ENCODE measurements around the gene SKAP1. TPM values are rescaled to one million over a fixed set of nuclear protein-coding genes. Genes with fewer than 3 reads are reported as not detected.

The SKAP1 gene
- total and polyA plus RNA-seq, 4 donors, result 0.84 to 3.6 (median 3.1) TPM; not detected in 1

DNA sequence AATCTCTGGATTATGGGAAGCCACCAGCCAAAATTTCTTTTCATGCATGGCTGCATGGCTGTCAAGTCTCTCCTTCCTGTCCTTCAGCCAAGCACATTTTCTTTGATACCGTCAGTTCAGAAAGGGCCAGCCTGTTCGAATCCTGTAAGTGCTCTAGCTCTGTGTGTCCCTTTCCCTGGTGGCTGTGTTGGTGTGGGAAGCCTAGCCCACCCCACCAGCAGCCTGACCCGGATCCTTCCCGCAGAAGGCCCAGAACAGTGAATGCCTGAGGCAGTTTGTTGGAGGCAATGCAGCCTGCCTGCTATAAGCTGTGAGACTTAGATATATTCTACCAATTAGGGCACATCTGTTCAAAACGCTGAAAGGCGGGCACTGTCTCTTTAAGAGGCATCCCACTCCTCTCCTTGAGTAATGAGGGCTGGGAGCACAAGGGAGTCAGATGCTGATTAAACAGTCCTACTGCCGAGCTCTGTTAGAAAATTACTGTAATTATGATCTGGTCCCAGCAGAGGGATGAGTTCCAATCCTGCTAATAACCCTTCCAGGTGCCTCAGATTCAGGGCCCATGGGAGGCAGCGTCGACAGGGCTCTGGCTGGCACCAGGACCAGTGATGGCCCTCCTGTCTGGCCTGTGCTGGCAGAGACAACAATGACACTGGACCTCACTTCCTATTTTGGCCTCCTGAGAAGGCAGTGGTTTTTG, 304.0 kb downstream of the SKAP1 start:
- no peaks in the 10 kb centered on the region for H3K4me1 ChIP-seq (ENCODE audit: control insufficient read depth in 1 of 2, insufficient read depth in 2 of 2, low read length in 2 of 2)
- DNase-seq (no peak), ATAC-seq (ENCODE audit: low FRiP score) (no peak)
- H3K27me3 ChIP-seq (ENCODE audit: control insufficient read depth in 1 of 2, insufficient read depth in 2 of 2, low read length in 1 of 2), result no peaks in the 10 kb centered on the region
- WGBS, 2 donors, result 64% methylated on average over 9 of the region's 9 CpGs
- no peaks in the 10 kb centered on the region for H3K9me3 ChIP-seq (ENCODE audit: control insufficient read depth, low read length)
- no peak overlapping the region for H3K27ac ChIP-seq (ENCODE audit: low read depth in 1 of 2, low read length in 2 of 2)
- intact Hi-C loops (cut with DNase I), result no loop called here
- H3K36me3 ChIP-seq (ENCODE audit: control insufficient read depth in 1 of 2, insufficient read depth in 2 of 2, low read length in 1 of 2), result peaks cover 2 to 10% of the 10 kb centered on the region in 2 donors
- H3K4me3 ChIP-seq (ENCODE audit: low read length in 2 of 2), result no peak overlapping the region

DNA sequence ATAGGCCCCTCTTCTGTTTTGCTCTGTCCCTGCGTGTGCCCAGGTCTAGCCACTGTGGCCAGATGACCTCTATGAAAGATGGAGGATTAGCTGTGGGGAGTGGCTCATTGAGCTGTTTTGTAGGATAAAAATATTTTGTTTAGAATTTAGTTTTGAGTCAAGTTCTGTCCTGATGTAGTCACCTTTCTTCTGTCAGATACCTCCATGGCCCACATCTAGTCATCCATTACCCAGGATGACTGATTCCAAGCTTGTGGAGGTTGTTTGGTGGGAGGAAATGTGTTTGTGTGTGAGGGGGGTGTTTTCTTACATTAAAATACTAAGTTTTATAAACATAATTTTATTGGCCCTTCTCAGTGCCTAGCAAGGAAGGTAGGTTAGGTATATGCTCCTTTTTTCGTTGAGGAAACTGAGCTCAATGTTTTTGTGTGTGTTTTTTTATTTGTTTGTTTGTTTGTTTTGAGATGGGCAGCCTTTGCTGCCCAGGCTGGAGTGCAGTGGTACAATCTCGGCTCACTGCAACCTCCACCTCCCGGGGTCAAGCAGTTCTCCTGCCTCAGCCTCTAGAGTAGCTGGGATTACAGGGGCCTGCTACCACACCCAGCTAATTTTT, 306.1 kb downstream of the SKAP1 start:
- no peaks in the 10 kb centered on the region for H3K4me1 ChIP-seq (ENCODE audit: control insufficient read depth in 1 of 2, insufficient read depth in 2 of 2, low read length in 2 of 2)
- H3K36me3 ChIP-seq (ENCODE audit: control insufficient read depth in 1 of 2, insufficient read depth in 2 of 2, low read length in 1 of 2), result peaks cover 2 to 11% of the 10 kb centered on the region in 2 donors
- H3K9me3 ChIP-seq (ENCODE audit: control insufficient read depth, low read length), result no peaks in the 10 kb centered on the region
- intact Hi-C loops (cut with DNase I), result no loop called here
- H3K27ac ChIP-seq (ENCODE audit: low read depth in 1 of 2, low read length in 2 of 2), result no peak overlapping the region
- no peaks in the 10 kb centered on the region for H3K27me3 ChIP-seq (ENCODE audit: control insufficient read depth in 1 of 2, insufficient read depth in 2 of 2, low read length in 1 of 2)
- H3K4me3 ChIP-seq (ENCODE audit: low read length in 2 of 2), result no peak overlapping the region
- WGBS, 2 donors, result 91 to 97% methylated on average over 4 of the region's 4 CpGs
- ATAC-seq (ENCODE audit: low FRiP score) (no peak), DNase-seq (no peak)

DNA sequence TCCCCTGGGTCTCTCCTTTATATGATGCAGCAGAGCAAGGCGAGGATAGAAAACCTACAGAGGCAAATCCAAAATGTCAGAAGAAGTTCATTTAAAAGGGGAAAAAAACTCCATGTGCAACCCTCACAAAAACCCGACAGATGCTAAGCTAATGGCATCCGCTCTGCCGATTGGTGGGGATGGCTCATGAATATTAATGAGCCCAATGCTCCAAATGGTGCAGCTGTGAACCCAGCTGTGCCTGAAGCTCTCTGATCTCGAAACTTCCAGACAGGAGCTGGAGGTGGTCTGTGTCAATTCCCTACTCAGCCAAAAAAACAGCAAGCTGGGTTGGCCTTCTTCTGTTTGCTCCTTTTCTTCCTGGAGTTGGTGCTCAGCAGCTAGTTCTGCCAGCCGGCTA, 306.9 kb downstream of the SKAP1 start:
- intact Hi-C loops (cut with DNase I), result no loop called here
- H3K36me3 ChIP-seq (ENCODE audit: control insufficient read depth in 1 of 2, insufficient read depth in 2 of 2, low read length in 1 of 2), result peaks cover 2 to 14% of the 10 kb centered on the region in 2 donors
- 76 to 81% methylated on average over 6 of the region's 6 CpGs for WGBS, 2 donors

DNA sequence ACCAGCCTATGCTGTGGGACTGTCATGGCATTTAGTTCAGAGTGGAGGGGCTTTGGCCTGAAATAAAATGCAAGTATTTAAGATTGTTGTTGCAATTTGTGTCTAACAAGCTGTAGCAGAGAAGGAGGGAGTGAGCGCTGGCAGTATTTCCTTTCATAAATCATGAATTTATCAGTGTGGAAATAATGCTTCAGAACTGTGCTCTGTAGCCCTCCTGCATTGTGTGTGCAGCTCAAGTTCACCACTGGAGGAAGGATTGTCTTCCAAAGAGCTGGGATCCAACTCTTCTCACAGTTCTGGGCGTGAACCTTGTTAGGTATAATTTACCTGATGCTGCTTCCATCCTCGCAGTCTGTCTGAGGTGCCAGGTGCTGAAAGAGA, 307.4 kb downstream of the SKAP1 start:
- Histone ChIP-seq H3K27ac (ENCODE audit: low read depth in 1 of 2, low read length in 2 of 2) (no peak overlapping the region), H3K27me3 (ENCODE audit: control insufficient read depth in 1 of 2, insufficient read depth in 2 of 2, low read length in 1 of 2) (no peaks in the 10 kb centered on the region), H3K4me3 (ENCODE audit: low read length in 2 of 2) (no peak overlapping the region), H3K4me1 (ENCODE audit: control insufficient read depth in 1 of 2, insufficient read depth in 2 of 2, low read length in 2 of 2) (no peaks in the 10 kb centered on the region), H3K9me3 (ENCODE audit: control insufficient read depth, low read length) (no peaks in the 10 kb centered on the region), H3K36me3 (ENCODE audit: control insufficient read depth in 1 of 2, insufficient read depth in 2 of 2, low read length in 1 of 2) (peaks cover 2 to 14% of the 10 kb centered on the region in 2 donors)
- intact Hi-C loops (cut with DNase I), result no loop called here
- ATAC-seq (ENCODE audit: low FRiP score) (no peak), DNase-seq (no peak)
- WGBS, 2 donors, result 81 to 84% methylated on average over 3 of the region's 3 CpGs

More for the DNA sequence above, 306.9 kb downstream of the SKAP1 start:
- Histone ChIP-seq H3K27me3 (ENCODE audit: control insufficient read depth in 1 of 2, insufficient read depth in 2 of 2, low read length in 1 of 2) (no peaks in the 10 kb centered on the region), H3K9me3 (ENCODE audit: control insufficient read depth, low read length) (no peaks in the 10 kb centered on the region), H3K4me1 (ENCODE audit: control insufficient read depth in 1 of 2, insufficient read depth in 2 of 2, low read length in 2 of 2) (no peaks in the 10 kb centered on the region), H3K4me3 (ENCODE audit: low read length in 2 of 2) (no peak overlapping the region), H3K27ac (ENCODE audit: low read depth in 1 of 2, low read length in 2 of 2) (no peak overlapping the region)
- DNase-seq (no peak), ATAC-seq (ENCODE audit: low FRiP score) (no peak)

DNA sequence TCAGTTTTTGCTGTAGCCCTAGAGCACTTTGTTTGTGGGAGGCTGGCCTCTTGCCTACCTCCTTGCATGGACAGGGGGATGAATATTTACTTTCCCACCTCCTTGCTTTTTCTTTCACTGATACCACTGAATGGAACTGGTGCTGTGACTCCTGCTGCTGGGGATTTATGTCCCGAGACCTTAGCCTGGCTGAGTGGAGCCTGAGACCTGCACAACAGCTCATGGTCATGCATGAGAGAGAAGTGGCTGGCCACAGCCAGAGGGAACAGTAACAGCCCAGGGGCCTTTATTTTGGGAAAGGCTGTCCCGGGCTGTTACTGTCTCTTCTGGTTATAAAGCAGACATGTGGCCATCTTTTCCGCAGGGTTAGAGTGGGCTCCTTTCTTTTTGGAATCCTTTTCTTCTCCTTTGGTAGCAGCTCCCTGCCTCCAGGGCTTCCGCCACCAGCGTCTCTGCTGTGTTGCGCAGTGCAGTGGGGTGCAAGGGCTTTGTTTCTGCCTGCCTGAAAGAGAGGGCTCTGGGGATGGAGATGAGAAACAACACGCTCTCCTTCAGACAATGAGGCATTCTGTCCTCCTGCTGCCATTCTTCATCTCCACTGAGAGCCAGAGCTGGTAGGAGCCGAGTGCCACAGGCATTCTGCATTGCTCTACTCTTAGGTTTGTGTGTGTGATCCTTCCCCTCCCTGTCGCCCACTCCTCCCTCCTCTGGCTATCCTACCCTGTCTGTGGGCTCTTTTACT, 307.9 kb downstream of the SKAP1 start:
- no peak overlapping the region for H3K27ac ChIP-seq (ENCODE audit: low read depth in 1 of 2, low read length in 2 of 2)
- intact Hi-C loops (cut with DNase I), result no loop called here
- no peaks in the 10 kb centered on the region for H3K27me3 ChIP-seq (ENCODE audit: control insufficient read depth in 1 of 2, insufficient read depth in 2 of 2, low read length in 1 of 2)
- no peaks in the 10 kb centered on the region for H3K4me1 ChIP-seq (ENCODE audit: control insufficient read depth in 1 of 2, insufficient read depth in 2 of 2, low read length in 2 of 2)
- peaks cover 2 to 14% of the 10 kb centered on the region in 2 donors for H3K36me3 ChIP-seq (ENCODE audit: control insufficient read depth in 1 of 2, insufficient read depth in 2 of 2, low read length in 1 of 2)
- no peak for DNase-seq
- 83 to 85% methylated on average over 9 of the region's 9 CpGs for WGBS, 2 donors
- no peak overlapping the region for H3K4me3 ChIP-seq (ENCODE audit: low read length in 2 of 2)
- no peaks in the 10 kb centered on the region for H3K9me3 ChIP-seq (ENCODE audit: control insufficient read depth, low read length)
- ATAC-seq (ENCODE audit: low FRiP score), result no peak

DNA sequence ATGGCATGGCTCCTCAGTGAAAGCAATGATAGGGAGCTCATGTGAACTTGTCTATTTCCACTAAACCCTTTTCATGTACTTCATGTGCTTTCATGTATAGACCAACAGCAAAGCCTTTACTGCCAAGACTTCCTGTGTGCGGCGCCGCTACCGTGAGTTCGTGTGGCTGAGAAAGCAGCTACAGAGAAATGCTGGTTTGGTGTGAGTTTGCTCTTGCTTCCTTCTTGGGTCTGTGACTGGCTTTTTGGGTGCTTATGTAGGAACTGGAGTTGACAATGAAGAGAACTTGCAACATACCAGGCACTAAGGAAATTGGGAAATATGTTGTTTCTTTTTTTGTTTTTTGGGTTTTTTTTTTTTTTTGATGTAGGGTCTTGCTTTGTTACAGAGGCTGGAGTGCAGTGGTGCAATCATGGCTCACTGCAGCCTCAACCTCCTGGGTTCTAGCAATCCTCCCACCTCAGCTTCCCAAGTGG, 316.8 kb downstream of the SKAP1 start:
- H3K27ac ChIP-seq (ENCODE audit: low read depth in 1 of 2, low read length in 2 of 2), result no peak overlapping the region
- WGBS, 2 donors, result 93 to 94% methylated on average over 5 of the region's 5 CpGs
- H3K36me3 ChIP-seq (ENCODE audit: control insufficient read depth in 1 of 2, insufficient read depth in 2 of 2, low read length in 1 of 2), result no peaks in the 10 kb centered on the region
- DNase-seq (no peak), ATAC-seq (ENCODE audit: low FRiP score) (no peak)
- H3K4me1 ChIP-seq (ENCODE audit: control insufficient read depth in 1 of 2, insufficient read depth in 2 of 2, low read length in 2 of 2), result no peaks in the 10 kb centered on the region
- no peak overlapping the region for H3K4me3 ChIP-seq (ENCODE audit: low read length in 2 of 2)
- H3K27me3 ChIP-seq (ENCODE audit: control insufficient read depth in 1 of 2, insufficient read depth in 2 of 2, low read length in 1 of 2), result no peaks in the 10 kb centered on the region
- no peaks in the 10 kb centered on the region for H3K9me3 ChIP-seq (ENCODE audit: control insufficient read depth, low read length)
- intact Hi-C loops (cut with DNase I), result no loop called here

DNA sequence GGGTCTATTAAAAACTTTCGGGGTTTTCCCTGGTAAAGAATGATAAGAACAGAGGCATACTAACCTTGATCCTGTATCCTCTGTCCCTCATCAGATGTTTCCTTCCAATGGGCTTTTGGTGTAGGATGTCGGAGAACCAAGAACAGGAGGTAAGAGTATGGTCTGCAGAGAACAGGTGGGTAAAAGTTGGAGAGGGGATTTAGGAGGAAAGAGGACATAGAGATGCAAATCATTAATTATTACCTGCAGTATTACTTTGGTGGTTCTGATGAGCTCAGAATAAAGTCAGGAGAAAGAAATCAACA, 318.1 kb downstream of the SKAP1 start:
- H3K4me3 ChIP-seq (ENCODE audit: low read length in 2 of 2), result no peak overlapping the region
- intact Hi-C loops (cut with DNase I), result no loop called here
- WGBS, 2 donors, result 86 to 89% methylated on average over 2 of the region's 2 CpGs
- no peak overlapping the region for H3K27ac ChIP-seq (ENCODE audit: low read depth in 1 of 2, low read length in 2 of 2)
- no peaks in the 10 kb centered on the region for H3K27me3 ChIP-seq (ENCODE audit: control insufficient read depth in 1 of 2, insufficient read depth in 2 of 2, low read length in 1 of 2)
- no peaks in the 10 kb centered on the region for H3K9me3 ChIP-seq (ENCODE audit: control insufficient read depth, low read length)
- DNase-seq, result no peak
- no peaks in the 10 kb centered on the region for H3K4me1 ChIP-seq (ENCODE audit: control insufficient read depth in 1 of 2, insufficient read depth in 2 of 2, low read length in 2 of 2)
- no peak for ATAC-seq (ENCODE audit: low FRiP score)
- no peaks in the 10 kb centered on the region for H3K36me3 ChIP-seq (ENCODE audit: control insufficient read depth in 1 of 2, insufficient read depth in 2 of 2, low read length in 1 of 2)

DNA sequence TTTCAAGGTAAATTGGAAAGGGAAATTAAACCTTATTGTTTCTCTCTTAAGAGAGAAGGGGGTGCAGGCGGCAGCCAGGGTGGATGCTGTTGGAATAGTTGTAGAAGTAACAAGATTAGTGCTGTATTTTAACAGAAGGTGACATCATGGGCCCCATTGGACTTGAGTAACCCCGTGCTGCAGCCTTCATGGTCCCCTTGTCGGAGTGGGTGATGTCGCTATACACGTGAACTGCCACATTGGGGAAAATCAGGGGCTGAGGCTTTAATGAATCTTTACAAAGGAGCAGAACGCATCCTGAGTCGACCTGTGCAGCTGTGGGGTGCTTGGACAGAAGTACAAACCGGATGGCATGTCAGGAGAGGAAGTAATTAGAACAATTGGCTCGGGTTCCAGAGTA, 319.3 kb downstream of the SKAP1 start:
- no peak overlapping the region for H3K27ac ChIP-seq (ENCODE audit: low read depth in 1 of 2, low read length in 2 of 2)
- H3K27me3 ChIP-seq (ENCODE audit: control insufficient read depth in 1 of 2, insufficient read depth in 2 of 2, low read length in 1 of 2), result no peaks in the 10 kb centered on the region
- no peaks in the 10 kb centered on the region for H3K36me3 ChIP-seq (ENCODE audit: control insufficient read depth in 1 of 2, insufficient read depth in 2 of 2, low read length in 1 of 2)
- no peaks in the 10 kb centered on the region for H3K9me3 ChIP-seq (ENCODE audit: control insufficient read depth, low read length)
- DNase-seq (no peak), ATAC-seq (ENCODE audit: low FRiP score) (no peak)
- no peak overlapping the region for H3K4me3 ChIP-seq (ENCODE audit: low read length in 2 of 2)
- intact Hi-C loops (cut with DNase I), result no loop called here
- 81 to 88% methylated on average over 9 of the region's 9 CpGs for WGBS, 2 donors
- H3K4me1 ChIP-seq (ENCODE audit: control insufficient read depth in 1 of 2, insufficient read depth in 2 of 2, low read length in 2 of 2), result no peaks in the 10 kb centered on the region

Measured in aorta (tissue), 5 donors.